HL-60 (cell line): ENCODE data around the gene CNNM1.

Source experiments
- DNase-seq, 2 experiments: peaks; one replicate each; pipeline ENCODE4 v3.0.0-alpha.2; 2010 to 2020; ENCODE audit warnings: low read depth in 1 of 2, low spot score in 1 of 2
- H3K27ac ChIP-seq: fragments of 250-450 bp; sonication (Bioruptor Pico); replicated peaks from 2 replicates; pipeline ENCODE4 v1.5.1; 2020; ENCODE audit warnings: mild to moderate bottlenecking, moderate library complexity
- H3K27me3 ChIP-seq: fragments of 250-450 bp; sonication (Bioruptor Pico); 2 replicates; pipeline ENCODE4 v1.5.1; 2021; ENCODE audit warnings: mild to moderate bottlenecking, moderate library complexity; ENCODE audit not compliant: insufficient read depth, poor library complexity, severe bottlenecking
- H3K4me3 ChIP-seq: replicated peaks from 2 replicates; pipeline ENCODE4 v1.5.1; 2011; ENCODE audit warnings: mild to moderate bottlenecking, control low read depth, low read length; ENCODE audit not compliant: insufficient read depth
- GABPA ChIP-seq: IDR thresholded peaks from 2 replicates; pipeline ENCODE4 v1.6.1; 2012; ENCODE audit warnings: low read depth
- POLR2AphosphoS5 ChIP-seq: IDR thresholded peaks from 2 replicates; pipeline ENCODE4 v1.6.1; 2012; ENCODE audit warnings: low read depth
- SPI1 ChIP-seq: IDR thresholded peaks from 2 replicates; pipeline ENCODE4 v1.6.1; 2012; ENCODE audit warnings: low read depth, mild to moderate bottlenecking, borderline replicate concordance
- TF ChIP-seq, protein P1 (sequence below): IDR thresholded peaks from 2 replicates; pipeline ENCODE4 v1.6.1; 2012; ENCODE audit warnings: low read depth; ENCODE audit not compliant: insufficient replicate concordance
- TF ChIP-seq, protein P2 (sequence below): IDR thresholded peaks from one replicate; pipeline ENCODE4 v1.5.1; 2011; ENCODE audit warnings: low read length, control low read depth, inconsistent platforms; ENCODE audit not compliant: insufficient read depth

The CNNM1 gene

DNA sequence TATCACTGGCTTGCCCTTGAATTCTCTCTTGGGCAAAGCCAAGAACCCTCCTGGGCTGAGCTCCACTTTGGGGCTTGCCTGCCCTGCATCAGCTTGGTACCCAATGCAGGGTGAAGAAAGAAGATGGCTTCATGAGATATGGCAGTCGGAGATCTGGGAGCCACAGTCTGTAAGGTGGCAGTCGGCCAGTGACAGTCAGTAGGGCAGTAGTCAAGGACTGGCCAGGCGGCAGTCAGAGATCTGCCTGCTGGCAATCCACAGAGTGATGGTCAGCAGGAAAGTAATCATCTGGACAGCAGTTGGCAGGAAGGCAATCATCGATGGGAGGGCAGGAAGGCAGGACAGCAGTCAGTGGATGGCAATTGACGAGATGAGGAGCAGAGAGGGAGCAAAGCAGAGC is 32.6 kb upstream of the CNNM1 start:
- no peak overlapping the region for H3K27ac ChIP-seq
- no peak for DNase-seq
- TF ChIP-seq, protein P1, sequence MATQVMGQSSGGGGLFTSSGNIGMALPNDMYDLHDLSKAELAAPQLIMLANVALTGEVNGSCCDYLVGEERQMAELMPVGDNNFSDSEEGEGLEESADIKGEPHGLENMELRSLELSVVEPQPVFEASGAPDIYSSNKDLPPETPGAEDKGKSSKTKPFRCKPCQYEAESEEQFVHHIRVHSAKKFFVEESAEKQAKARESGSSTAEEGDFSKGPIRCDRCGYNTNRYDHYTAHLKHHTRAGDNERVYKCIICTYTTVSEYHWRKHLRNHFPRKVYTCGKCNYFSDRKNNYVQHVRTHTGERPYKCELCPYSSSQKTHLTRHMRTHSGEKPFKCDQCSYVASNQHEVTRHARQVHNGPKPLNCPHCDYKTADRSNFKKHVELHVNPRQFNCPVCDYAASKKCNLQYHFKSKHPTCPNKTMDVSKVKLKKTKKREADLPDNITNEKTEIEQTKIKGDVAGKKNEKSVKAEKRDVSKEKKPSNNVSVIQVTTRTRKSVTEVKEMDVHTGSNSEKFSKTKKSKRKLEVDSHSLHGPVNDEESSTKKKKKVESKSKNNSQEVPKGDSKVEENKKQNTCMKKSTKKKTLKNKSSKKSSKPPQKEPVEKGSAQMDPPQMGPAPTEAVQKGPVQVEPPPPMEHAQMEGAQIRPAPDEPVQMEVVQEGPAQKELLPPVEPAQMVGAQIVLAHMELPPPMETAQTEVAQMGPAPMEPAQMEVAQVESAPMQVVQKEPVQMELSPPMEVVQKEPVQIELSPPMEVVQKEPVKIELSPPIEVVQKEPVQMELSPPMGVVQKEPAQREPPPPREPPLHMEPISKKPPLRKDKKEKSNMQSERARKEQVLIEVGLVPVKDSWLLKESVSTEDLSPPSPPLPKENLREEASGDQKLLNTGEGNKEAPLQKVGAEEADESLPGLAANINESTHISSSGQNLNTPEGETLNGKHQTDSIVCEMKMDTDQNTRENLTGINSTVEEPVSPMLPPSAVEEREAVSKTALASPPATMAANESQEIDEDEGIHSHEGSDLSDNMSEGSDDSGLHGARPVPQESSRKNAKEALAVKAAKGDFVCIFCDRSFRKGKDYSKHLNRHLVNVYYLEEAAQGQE: no peak
- no peak for TF ChIP-seq GABPA
- TF ChIP-seq SPI1: no peak
- no peak for TF ChIP-seq POLR2AphosphoS5
- TF ChIP-seq, protein P2, sequence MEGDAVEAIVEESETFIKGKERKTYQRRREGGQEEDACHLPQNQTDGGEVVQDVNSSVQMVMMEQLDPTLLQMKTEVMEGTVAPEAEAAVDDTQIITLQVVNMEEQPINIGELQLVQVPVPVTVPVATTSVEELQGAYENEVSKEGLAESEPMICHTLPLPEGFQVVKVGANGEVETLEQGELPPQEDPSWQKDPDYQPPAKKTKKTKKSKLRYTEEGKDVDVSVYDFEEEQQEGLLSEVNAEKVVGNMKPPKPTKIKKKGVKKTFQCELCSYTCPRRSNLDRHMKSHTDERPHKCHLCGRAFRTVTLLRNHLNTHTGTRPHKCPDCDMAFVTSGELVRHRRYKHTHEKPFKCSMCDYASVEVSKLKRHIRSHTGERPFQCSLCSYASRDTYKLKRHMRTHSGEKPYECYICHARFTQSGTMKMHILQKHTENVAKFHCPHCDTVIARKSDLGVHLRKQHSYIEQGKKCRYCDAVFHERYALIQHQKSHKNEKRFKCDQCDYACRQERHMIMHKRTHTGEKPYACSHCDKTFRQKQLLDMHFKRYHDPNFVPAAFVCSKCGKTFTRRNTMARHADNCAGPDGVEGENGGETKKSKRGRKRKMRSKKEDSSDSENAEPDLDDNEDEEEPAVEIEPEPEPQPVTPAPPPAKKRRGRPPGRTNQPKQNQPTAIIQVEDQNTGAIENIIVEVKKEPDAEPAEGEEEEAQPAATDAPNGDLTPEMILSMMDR: no peak
- no peaks in the 10 kb centered on the region for H3K27me3 ChIP-seq
- no peak overlapping the region for H3K4me3 ChIP-seq

DNA sequence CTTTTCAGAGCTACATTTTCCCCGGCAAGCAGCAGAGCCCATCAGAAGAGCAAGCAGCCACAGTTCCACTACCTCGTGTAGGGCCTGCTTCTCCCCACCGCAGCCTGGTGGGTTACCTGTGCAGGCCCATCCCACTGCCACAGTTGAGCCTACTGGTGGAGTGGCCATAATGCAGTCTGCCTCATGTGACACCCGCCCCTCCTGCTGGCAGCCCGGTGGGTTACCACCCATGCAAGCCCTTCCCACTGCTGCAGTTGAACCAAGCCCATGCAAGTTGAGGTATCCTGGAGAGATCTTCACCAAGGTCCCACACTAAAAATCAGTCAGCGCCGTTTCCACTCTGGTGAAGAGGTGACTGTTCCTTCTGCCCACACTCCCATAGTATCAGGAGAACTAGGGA is 32.1 kb upstream of the CNNM1 start:
- no peak for TF ChIP-seq POLR2AphosphoS5
- TF ChIP-seq, protein P1: no peak
- TF ChIP-seq, protein P2: no peak
- TF ChIP-seq GABPA: no peak
- TF ChIP-seq SPI1: no peak
- H3K27me3 ChIP-seq: no peaks in the 10 kb centered on the region
- no peak overlapping the region for H3K27ac ChIP-seq
- no peak for DNase-seq
- no peak overlapping the region for H3K4me3 ChIP-seq

DNA sequence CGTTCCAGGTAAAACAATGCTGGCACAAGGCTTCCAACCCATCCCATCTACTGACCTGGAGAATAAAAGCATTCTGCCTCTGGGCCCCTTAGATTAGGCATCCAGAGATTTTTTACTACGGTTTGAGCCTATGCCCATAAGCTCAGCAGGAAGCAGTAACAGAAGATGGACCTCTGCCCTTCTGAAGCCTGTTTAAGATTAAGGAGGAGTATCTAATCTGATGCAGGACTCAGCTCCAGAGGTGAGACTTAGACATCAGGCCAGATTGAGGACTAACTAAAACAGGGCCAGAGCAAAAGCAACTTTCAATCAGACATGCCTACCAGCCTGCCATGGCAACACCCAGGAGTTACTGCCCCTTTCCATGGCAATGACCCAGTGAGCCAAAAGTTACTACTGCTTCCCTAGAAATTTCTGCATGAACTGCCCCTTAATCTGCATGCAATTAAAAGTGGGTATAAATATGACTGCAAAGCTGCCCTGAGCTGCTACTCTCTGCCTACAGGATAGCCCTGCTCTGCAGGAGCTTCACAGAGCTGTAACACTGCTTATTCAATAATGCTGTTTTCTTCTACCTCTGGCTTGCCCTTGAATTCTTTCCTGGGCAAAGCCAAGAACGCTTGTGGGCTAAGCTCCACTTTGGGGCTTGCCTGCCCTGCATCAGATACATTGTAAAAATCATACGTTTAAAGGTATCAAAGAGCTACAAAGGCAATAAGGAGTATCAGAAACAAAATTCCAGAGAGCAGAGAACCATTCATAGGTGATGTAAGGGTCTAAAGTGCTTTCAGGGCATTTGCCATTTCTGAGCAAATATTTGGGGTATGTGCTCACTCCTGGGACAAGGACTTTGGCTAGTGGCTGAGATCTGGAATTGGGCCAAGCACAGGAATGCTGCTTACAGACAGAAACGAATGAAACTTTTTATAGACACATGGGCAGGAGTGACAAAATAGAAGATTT is 25.0 kb upstream of the CNNM1 start:
- TF ChIP-seq GABPA (no peak), POLR2AphosphoS5 (no peak), SPI1 (no peak)
- TF ChIP-seq, protein P2: no peak
- TF ChIP-seq, protein P1: no peak
- Histone ChIP-seq H3K27ac (no peak overlapping the region), H3K27me3 (peaks cover 6% of the 10 kb centered on the region), H3K4me3 (no peak overlapping the region)
- DNase-seq: no peak
